DND-41 (cell line): Measurements from ENCODE around the gene GRK2.

Source experiments
- EZH2 ChIP-seq: IDR thresholded peaks from 3 replicates; pipeline ENCODE4 v1.6.1; 2012; ENCODE audit warnings: borderline replicate concordance, low read depth, mild to moderate bottlenecking, moderate library complexity, low read length, inconsistent platforms; ENCODE audit not compliant: severe bottlenecking
- TF ChIP-seq, protein P1 (sequence below): IDR thresholded peaks from 2 replicates; pipeline ENCODE4 v1.5.1; 2012; ENCODE audit warnings: borderline replicate concordance, low read length, moderate library complexity, mild to moderate bottlenecking; ENCODE audit not compliant: poor library complexity, severe bottlenecking; ENCODE audit errors: extremely low read depth

GRCh38 chr11:67285541-67286498 lies 19.5 kb downstream of the GRK2 start:
- TF ChIP-seq, protein P1, sequence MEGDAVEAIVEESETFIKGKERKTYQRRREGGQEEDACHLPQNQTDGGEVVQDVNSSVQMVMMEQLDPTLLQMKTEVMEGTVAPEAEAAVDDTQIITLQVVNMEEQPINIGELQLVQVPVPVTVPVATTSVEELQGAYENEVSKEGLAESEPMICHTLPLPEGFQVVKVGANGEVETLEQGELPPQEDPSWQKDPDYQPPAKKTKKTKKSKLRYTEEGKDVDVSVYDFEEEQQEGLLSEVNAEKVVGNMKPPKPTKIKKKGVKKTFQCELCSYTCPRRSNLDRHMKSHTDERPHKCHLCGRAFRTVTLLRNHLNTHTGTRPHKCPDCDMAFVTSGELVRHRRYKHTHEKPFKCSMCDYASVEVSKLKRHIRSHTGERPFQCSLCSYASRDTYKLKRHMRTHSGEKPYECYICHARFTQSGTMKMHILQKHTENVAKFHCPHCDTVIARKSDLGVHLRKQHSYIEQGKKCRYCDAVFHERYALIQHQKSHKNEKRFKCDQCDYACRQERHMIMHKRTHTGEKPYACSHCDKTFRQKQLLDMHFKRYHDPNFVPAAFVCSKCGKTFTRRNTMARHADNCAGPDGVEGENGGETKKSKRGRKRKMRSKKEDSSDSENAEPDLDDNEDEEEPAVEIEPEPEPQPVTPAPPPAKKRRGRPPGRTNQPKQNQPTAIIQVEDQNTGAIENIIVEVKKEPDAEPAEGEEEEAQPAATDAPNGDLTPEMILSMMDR, result no peak
- no peak for TF ChIP-seq EZH2
